NCI-H187 (cell line): ENCODE measurements around the gene KCTD1.
"Not testable (repeated sequence)": the region's sequence is repeated elsewhere in the genome, so short reads cannot be mapped to it uniquely, and the experiment has no call there.

Experiments used
- DNase-seq, 2 experiments: peaks; one replicate each; lab custom pipeline; 2025; lab: John Stamatoyannopoulos, UW

KCTD1 gene

GRCh38 chr18:26457611-26458353, 90.6 kb downstream of the KCTD1 start:
- DNase-seq = no peak

DNA sequence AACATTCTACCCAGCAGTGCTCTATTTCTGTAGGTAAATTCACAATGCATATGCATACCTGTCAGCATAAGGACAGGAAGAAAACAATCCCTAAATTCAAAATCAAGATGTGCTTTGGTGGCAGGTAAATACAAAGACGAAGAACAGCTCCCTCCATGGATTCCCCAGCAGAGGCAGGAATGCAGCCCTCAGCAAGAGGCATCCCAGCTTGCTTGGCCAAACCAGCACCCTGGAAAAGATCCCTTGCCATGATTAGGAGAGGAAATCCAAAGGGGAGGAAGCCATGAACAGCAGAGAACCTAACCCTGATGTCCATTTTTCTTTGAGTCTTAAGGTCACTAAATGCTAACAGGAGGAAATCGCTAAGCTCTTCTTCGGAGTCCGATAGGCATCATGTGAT, 91.2 kb downstream of the KCTD1 start:
- no peak for DNase-seq

- DNase-seq = no peak
Observed at GRCh38 chr18:26456070-26456491, 92.3 kb downstream of the KCTD1 start.

- DNase-seq = no peak
Observed at GRCh38 chr18:26455639-26456038, 92.7 kb downstream of the KCTD1 start.

- no peak for DNase-seq
Observed at GRCh38 chr18:26454616-26455015, 93.7 kb downstream of the KCTD1 start.

DNA sequence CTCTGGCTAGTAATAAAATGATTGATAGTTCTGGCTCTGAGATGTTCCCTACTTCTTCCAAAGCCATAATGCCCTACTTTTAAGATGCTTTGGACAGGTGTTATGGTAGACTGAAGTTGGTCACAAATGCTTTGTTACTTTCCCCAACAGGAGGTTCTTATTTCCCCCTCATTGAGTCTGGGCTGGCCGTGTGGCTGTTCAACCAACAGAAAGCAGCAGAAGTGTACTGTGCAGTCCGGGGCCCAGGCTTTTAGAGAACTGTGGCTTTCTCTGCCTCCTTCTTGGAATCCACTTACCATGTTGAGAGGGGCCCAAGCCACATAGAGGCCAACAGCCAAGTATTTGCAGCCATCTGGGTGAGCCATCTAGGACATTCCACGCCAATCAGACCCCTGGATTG, 94.2 kb downstream of the KCTD1 start:
- DNase-seq = no peak

DNA sequence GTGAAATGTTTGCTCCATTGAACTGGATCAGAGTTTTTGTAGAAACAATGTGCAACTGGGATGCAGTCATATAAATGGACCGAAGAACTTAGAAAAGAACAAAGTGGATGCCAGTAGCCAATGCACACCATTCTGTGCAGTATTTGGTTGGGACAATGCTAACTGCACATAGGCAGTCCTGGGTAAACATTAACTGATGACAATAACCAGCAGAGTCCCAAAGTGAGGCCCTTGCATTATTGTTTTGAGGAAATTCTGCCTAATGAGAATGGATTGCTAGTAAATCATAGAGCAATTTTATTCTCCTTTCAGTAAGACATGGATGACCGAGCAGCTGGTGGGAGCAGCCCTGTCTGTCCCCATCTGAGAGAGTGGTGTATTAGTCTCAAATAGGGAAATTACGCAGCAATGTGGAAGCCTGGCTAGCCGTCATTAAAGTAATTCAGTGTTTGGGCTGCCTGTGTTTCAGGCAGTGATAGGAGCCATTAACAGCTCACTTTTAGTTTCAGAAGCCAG, 94.9 kb downstream of the KCTD1 start:
- no peak for DNase-seq

GRCh38 chr18:26450989-26451682, 97.2 kb downstream of the KCTD1 start:
- no peak for DNase-seq

- DNase-seq = no peak
Observed at GRCh38 chr18:26448714-26449159, 99.6 kb downstream of the KCTD1 start.

GRCh38 chr18:26443853-26444252, 104.5 kb downstream of the KCTD1 start:
- no peak for DNase-seq

- DNase-seq = no peak
Observed at GRCh38 chr18:26442126-26442525, 106.2 kb downstream of the KCTD1 start.

DNA sequence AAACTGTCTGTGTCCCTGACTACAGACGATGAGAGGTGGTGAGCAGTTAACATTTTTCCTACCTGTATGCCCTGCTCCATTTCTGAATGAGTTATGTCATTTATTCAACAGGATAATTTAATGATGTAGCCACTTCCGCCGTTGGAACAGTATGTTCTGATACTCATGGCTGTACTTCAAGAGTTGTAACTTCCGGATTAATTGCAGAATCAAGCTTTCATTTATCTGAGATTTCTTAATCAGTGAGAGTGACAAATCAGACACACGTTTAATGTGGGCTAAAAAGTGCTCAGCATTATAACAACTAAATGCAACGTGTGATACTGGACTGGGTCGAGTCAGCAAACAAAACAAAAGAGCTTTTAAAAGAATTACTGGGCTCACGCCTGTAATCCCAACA, 107.7 kb downstream of the KCTD1 start:
- no peak for DNase-seq

DNA sequence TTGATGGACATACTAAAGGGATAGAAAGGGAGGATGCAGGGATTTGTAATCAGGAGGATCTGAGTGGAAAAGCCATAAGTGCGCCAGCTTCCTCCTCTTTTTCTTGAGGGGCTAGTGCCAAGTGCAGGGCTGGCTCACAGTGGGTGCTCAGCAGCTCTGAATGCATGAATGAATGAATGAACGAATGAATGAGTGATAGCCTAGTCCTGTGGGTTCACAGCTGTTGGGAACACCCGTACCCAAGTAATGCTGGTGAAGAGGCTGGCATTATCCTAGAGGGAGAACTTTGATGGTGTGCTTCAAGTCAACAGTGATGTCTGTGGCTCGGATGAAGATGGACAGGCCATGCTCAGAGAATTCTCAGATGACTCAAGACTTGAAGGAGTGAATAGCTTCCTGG, 108.8 kb downstream of the KCTD1 start:
- DNase-seq = no peak

DNA sequence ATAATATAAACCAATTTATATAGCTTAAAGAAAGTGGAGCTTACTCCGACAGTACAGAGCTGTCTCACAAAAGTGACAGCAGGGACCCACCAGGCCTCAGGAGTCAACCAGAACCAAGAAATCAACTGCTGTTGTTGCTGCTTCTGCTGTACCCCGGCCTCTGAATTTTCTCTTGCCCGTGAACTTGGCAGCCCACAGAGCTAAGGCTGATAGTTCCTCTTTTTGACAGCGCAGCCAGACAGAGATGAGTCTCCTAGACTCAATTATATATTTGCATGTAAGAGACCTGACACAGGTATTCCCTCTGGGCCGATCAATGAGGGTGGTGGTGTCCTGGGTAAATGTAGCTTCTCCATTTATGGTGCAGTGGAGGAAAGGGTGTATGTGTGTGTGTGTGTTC, 109.4 kb downstream of the KCTD1 start:
- no peak for DNase-seq

- DNase-seq = not testable (repeated sequence)
Observed at GRCh38 chr18:26437634-26438033, 110.7 kb downstream of the KCTD1 start.

DNA sequence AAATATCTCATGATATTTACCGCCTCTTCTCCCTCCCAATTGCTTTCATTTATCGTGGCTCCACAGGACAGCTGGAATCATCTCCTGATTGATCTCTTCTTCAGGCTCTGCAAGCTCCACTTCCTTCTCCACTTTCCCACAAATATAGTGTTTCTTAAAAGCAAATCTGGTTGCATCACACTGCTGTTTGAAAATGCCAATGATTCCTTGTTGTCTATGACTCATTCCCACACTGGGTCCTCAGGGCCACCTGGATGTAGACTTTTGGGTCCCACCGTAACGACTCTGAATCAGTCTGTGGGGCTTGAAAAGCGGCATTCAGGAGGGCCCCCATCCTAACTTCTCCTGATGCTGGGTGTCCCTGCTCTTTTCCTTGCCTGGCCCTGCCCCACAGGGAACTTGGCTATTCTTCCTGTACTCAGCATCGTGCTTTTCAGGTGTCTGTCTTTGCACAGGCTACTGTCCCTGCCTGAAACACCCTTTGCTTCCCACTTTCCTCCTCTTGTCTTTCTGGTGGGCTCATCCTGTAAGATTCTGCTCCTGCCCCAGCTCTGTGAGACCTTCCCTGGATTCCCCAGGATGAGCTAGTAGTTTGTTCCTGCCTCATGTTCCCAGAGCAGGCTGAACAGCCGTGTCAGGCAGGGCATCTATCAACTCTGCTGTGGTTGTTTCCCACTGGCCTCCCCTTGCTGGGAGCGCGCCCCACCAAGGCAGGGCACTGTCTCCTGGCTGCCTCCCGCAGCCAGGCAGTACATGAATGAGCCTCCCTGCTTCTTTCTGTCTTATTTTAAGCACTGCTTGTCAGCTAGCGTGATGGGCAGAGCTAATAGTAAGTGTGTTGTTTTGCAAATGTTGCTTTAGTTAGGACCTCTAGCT, 111.9 kb downstream of the KCTD1 start:
- DNase-seq = no peak

GRCh38 chr18:26435415-26436095, 112.8 kb downstream of the KCTD1 start:
- no peak for DNase-seq

DNA sequence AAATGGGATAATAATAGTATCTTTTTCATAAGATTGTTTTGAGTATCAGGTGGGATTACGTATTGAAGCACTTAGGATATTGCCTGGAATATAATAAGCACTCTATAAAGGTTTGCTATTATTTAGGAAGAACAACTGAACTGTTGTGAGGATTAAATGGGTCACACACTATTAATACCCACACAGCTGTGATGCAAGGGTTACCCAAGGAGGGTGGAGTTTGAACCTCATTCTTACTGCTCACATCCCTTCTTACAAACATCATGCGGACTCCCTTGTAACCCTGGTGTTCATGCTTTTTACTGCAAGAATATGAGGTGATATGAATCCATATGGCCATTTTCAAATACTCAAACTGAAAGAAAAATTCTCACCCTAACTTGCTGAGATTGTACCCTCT, 113.5 kb downstream of the KCTD1 start:
- no peak for DNase-seq

GRCh38 chr18:26432651-26433424, 115.5 kb downstream of the KCTD1 start:
- no peak for DNase-seq

- no peak for DNase-seq
Observed at GRCh38 chr18:26429535-26430226, 118.7 kb downstream of the KCTD1 start.
